CD14-positive monocyte (primary cell): ENCODE measurements around the gene EIF2S3B. TPM values are rescaled to one million over a fixed set of nuclear protein-coding genes. Genes with fewer than 3 reads are reported as not detected.
A peak's percentile ranks its signal among the peaks of the same experiment; 100 is the strongest.

Experiments used
- DNase-seq, 3 donors: peaks; one replicate each; pipeline ENCODE4 v3.0.0-alpha.2; 2011 to 2022
- H2AFZ ChIP-seq: 2 replicates; pipeline ENCODE4 v1.6.0; 2012; ENCODE audit warnings: mild to moderate bottlenecking, low read depth, low read length, inconsistent platforms; ENCODE audit not compliant: insufficient read depth, poor library complexity, severe bottlenecking
- H3K27ac ChIP-seq, 2 donors: 1 replicate in 1 of 2; 2 replicates in 1 of 2; pipeline ENCODE4 v1.5.1; 2012 to 2013; ENCODE audit warnings: low read length in 2 of 2, control low read depth in 1 of 2, inconsistent platforms in 1 of 2, low read depth in 1 of 2, mild to moderate bottlenecking in 1 of 2
- H3K27me3 ChIP-seq, 2 donors: one replicate each; pipeline versions ENCODE4 v1.6.0 to v1.6.1; 2011 to 2013; ENCODE audit warnings: low read length in 2 of 2; ENCODE audit not compliant: control insufficient read depth in 2 of 2, insufficient read depth in 2 of 2
- H3K36me3 ChIP-seq, 2 donors: replicated peaks in 1 of 2; 1 replicate in 1 of 2; 2 replicates in 1 of 2; pipeline versions ENCODE4 v1.5.1 to v1.6.1; 2012 to 2013; ENCODE audit warnings: low read length in 2 of 2, control low read depth in 1 of 2, inconsistent platforms in 1 of 2, mild to moderate bottlenecking in 1 of 2; ENCODE audit not compliant: insufficient read depth in 2 of 2, control insufficient read depth in 1 of 2
- H3K4me1 ChIP-seq, 2 donors: 1 replicate in 1 of 2; 2 replicates in 1 of 2; pipeline versions ENCODE4 v1.5.1 to v1.6.1; 2012 to 2013; ENCODE audit warnings: low read length in 2 of 2, control low read depth in 1 of 2, inconsistent platforms in 1 of 2, mild to moderate bottlenecking in 1 of 2, moderate library complexity in 1 of 2; ENCODE audit not compliant: insufficient read depth in 2 of 2, control insufficient read depth in 1 of 2
- H3K4me2 ChIP-seq: replicated peaks from 2 replicates; pipeline ENCODE3; 2012; ENCODE audit warnings: low read length, moderate library complexity, mild to moderate bottlenecking; ENCODE audit not compliant: poor library complexity, severe bottlenecking; ENCODE audit errors: extremely low read depth
- H3K4me3 ChIP-seq, 3 experiments: fragments of 200-600 bp in 1 of 3; sonication (generic) in 1 of 3; replicated peaks in 1 of 3; 1 replicate in 2 of 3; 2 replicates in 1 of 3; pipeline ENCODE4 v1.5.1; 2011 to 2013; ENCODE audit warnings: low read length in 3 of 3, mild to moderate bottlenecking in 3 of 3, control low read depth in 2 of 3, low read depth in 2 of 3, inconsistent platforms in 1 of 3, moderate library complexity in 1 of 3
- H3K79me2 ChIP-seq: 2 replicates; pipeline ENCODE4 v1.6.0; 2012; ENCODE audit warnings: mild to moderate bottlenecking, control low read depth, inconsistent platforms, low read length, moderate library complexity; ENCODE audit not compliant: insufficient read depth
- H3K9ac ChIP-seq: 2 replicates; pipeline ENCODE4 v1.6.0; 2017; ENCODE audit warnings: low read length, mild to moderate bottlenecking; ENCODE audit not compliant: insufficient read depth, poor library complexity, severe bottlenecking
- H3K9me3 ChIP-seq, 2 donors: replicated peaks in 1 of 2; 1 replicate in 1 of 2; 2 replicates in 1 of 2; pipeline versions ENCODE4 v1.5.1 to v1.6.1; 2012 to 2013; ENCODE audit warnings: low read length in 2 of 2, control low read depth in 1 of 2; ENCODE audit not compliant: control insufficient read depth in 1 of 2, insufficient read depth in 1 of 2
- H4K20me1 ChIP-seq: 2 replicates; pipeline ENCODE4 v1.6.0; 2012; ENCODE audit warnings: mild to moderate bottlenecking, low read length, control low read depth, moderate library complexity; ENCODE audit not compliant: insufficient read depth
- H3K27ac Mint-ChIP-seq, 7 donors: one replicate each; pipeline ENCODE4 v1.8.0; 2020; ENCODE audit warnings: mild to moderate bottlenecking in 7 of 7, mixed read lengths in 7 of 7, moderate library complexity in 6 of 7, inconsistent platforms in 2 of 7
- H3K27me3 Mint-ChIP-seq, 3 donors: one replicate each; pipeline ENCODE4 v1.8.0; 2021 to 2022; ENCODE audit warnings: low read depth in 3 of 3, mild to moderate bottlenecking in 3 of 3, mixed read lengths in 3 of 3, moderate library complexity in 3 of 3, inconsistent platforms in 1 of 3
- H3K36me3 Mint-ChIP-seq, 2 donors: one replicate each; pipeline ENCODE4 v1.8.0; 2020; ENCODE audit warnings: mixed read lengths in 2 of 2, inconsistent platforms in 1 of 2, mild to moderate bottlenecking in 1 of 2
- H3K4me1 Mint-ChIP-seq: one replicate; pipeline ENCODE4 v1.8.0; 2020; ENCODE audit warnings: mild to moderate bottlenecking, mixed read lengths
- H3K4me3 Mint-ChIP-seq, 2 donors: one replicate each; pipeline ENCODE4 v1.8.0; 2020; ENCODE audit warnings: mild to moderate bottlenecking in 2 of 2, mixed read lengths in 2 of 2, moderate library complexity in 1 of 2
- H3K9me3 Mint-ChIP-seq, 7 donors: one replicate each; pipeline ENCODE4 v1.8.0; 2020 to 2022; ENCODE audit warnings: mixed read lengths in 7 of 7, mild to moderate bottlenecking in 6 of 7, moderate library complexity in 6 of 7, inconsistent platforms in 2 of 7
- CTCF ChIP-seq: fragments of 200-600 bp; IDR thresholded peaks from one replicate; pipeline ENCODE4 v1.8.0; 2022; ENCODE audit warnings: antibody characterized with exemption, mild to moderate bottlenecking
- WGBS: methylation state at CpG from one replicate; pipeline ENCODE4 v1.1.5; 2013; ENCODE audit warnings: missing lambda C conversion rate; ENCODE audit not compliant: insufficient coverage; 5-methylcytosine and 5-hydroxymethylcytosine counted together
- intact Hi-C, 2 donors: fragments of 100-400 bp; cut with micrococcal nuclease; formaldehyde crosslinking; loops; one replicate each; pipeline versions ENCODE4 v1.15.0 to v1.15.1; 2023
- polyA plus RNA-seq, 3 donors: library from polyadenylated mRNA; depleted of rRNA in 1 of 3; unstranded in 2 of 3; stranded (reverse) in 1 of 3; fragments of 300-500 nt in 2 of 3; fragments of >200 nt in 1 of 3; fragmentation: Illumina TruSeq in 2 of 3; gene quantifications; 1 replicate in 2 of 3; 2 replicates in 1 of 3; pipeline ENCODE4 v1.2.3, GENCODE V29; 2012 to 2021

EIF2S3B gene
- polyA plus RNA-seq, 3 donors: 0.30 to 2.5 (median 0.37) TPM

- no peak overlapping the region for H3K27ac Mint-ChIP-seq
- no peak overlapping the region for H3K4me3 ChIP-seq
- no peaks in the 10 kb centered on the region for H3K4me1 ChIP-seq
- peaks cover 0 to 2% (median 0%) of the 10 kb centered on the region in 7 donors for H3K9me3 Mint-ChIP-seq
- DNase-seq: no peak
- H3K4me3 Mint-ChIP-seq: no peak overlapping the region
- H3K27me3 Mint-ChIP-seq: peaks cover 0 to 1% (median 0%) of the 10 kb centered on the region in 3 donors
- H3K4me1 Mint-ChIP-seq: peaks cover 7% of the 10 kb centered on the region
- no peaks in the 10 kb centered on the region for H4K20me1 ChIP-seq
- no peak overlapping the region for H2AFZ ChIP-seq
- H3K36me3 ChIP-seq: no peaks in the 10 kb centered on the region
- H3K27me3 ChIP-seq: no peaks in the 10 kb centered on the region
- H3K36me3 Mint-ChIP-seq: no peaks in the 10 kb centered on the region
- no peak for TF ChIP-seq CTCF
- no peak overlapping the region for H3K4me2 ChIP-seq
- 70% methylated on average over 2 of the region's 3 CpGs for WGBS
- no peak overlapping the region for H3K9ac ChIP-seq
- intact Hi-C loops: no loop called here
- H3K79me2 ChIP-seq: no peaks in the 10 kb centered on the region
- H3K9me3 ChIP-seq: no peaks in the 10 kb centered on the region
- no peak overlapping the region for H3K27ac ChIP-seq
Measured at GRCh38 chr12:10537721-10538120, 32.0 kb downstream of the EIF2S3B start.

- no peak for TF ChIP-seq CTCF
- Histone ChIP-seq H3K4me1 (no peaks in the 10 kb centered on the region), H2AFZ (no peak overlapping the region), H3K9ac (no peak overlapping the region), H3K9me3 (no peaks in the 10 kb centered on the region), H3K4me3 (no peak overlapping the region), H3K36me3 (no peaks in the 10 kb centered on the region), H3K79me2 (no peaks in the 10 kb centered on the region), H3K4me2 (no peak overlapping the region), H4K20me1 (no peaks in the 10 kb centered on the region), H3K27me3 (no peaks in the 10 kb centered on the region), H3K27ac (no peak overlapping the region)
- peak in 2 of 3 donors; percentile 23 to 31 for DNase-seq
- intact Hi-C loops: no loop called here
- peaks cover 7% of the 10 kb centered on the region for H3K4me1 Mint-ChIP-seq
- peaks cover 0 to 2% (median 0%) of the 10 kb centered on the region in 7 donors for H3K9me3 Mint-ChIP-seq
- no peak overlapping the region for H3K4me3 Mint-ChIP-seq
- WGBS: no CpG with 5 or more reads among the region's 2 CpGs
- H3K36me3 Mint-ChIP-seq: no peaks in the 10 kb centered on the region
- H3K27ac Mint-ChIP-seq: peak overlapping the region in 3 of 7 donors; percentile 28 to 87 (median 58)
- peaks cover 0 to 4% (median 0%) of the 10 kb centered on the region in 3 donors for H3K27me3 Mint-ChIP-seq
Measured at GRCh38 chr12:10540776-10541205, 35.1 kb downstream of the EIF2S3B start.
